Mesendoderm (in vitro differentiated cells): Measurements from ENCODE around the gene TESMIN.
A peak's percentile ranks its signal among the peaks of the same experiment; 100 is the strongest.

Experiments
- DNase-seq: peaks from one replicate; pipeline ENCODE4 v3.0.0; 2013
- H2AK5ac ChIP-seq: 2 replicates; pipeline ENCODE4 v1.6.1; 2013; ENCODE audit warnings: low read length, inconsistent platforms
- H2BK120ac ChIP-seq: 2 replicates; pipeline ENCODE4 v1.6.1; 2013; ENCODE audit warnings: low read depth, mild to moderate bottlenecking, low read length, moderate library complexity, mixed read lengths
- H2BK15ac ChIP-seq: replicated peaks from 2 replicates; pipeline ENCODE4 v1.6.1; 2013; ENCODE audit warnings: low read depth, mild to moderate bottlenecking, moderate library complexity
- H2BK5ac ChIP-seq: 2 replicates; pipeline ENCODE4 v1.6.1; 2013; ENCODE audit warnings: low read length, inconsistent platforms
- H3K18ac ChIP-seq: 2 replicates; pipeline ENCODE4 v1.6.1; 2013; ENCODE audit warnings: mild to moderate bottlenecking, low read length, mixed read lengths
- H3K23ac ChIP-seq: one replicate; pipeline ENCODE4 v1.6.1; 2013; ENCODE audit warnings: low read length
- H3K27ac ChIP-seq: 2 replicates; pipeline ENCODE4 v1.5.1; 2013; ENCODE audit warnings: low read depth, mild to moderate bottlenecking, inconsistent platforms, low read length, moderate library complexity
- H3K27me3 ChIP-seq: 2 replicates; pipeline ENCODE4 v1.6.1; 2013; ENCODE audit warnings: low read length, control low read depth, mild to moderate bottlenecking, inconsistent platforms; ENCODE audit not compliant: insufficient read depth, poor library complexity
- H3K36me3 ChIP-seq: 2 replicates; pipeline ENCODE4 v1.6.1; 2013; ENCODE audit warnings: low read length, inconsistent platforms; ENCODE audit not compliant: control insufficient read depth, insufficient read depth
- H3K4ac ChIP-seq: one replicate; pipeline ENCODE4 v1.6.1; 2013; ENCODE audit warnings: low read depth, mild to moderate bottlenecking, low read length, moderate library complexity
- H3K4me1 ChIP-seq: 2 replicates; pipeline ENCODE4 v1.6.1; 2013; ENCODE audit warnings: low read depth, low read length, inconsistent platforms; ENCODE audit not compliant: control insufficient read depth
- H3K4me2 ChIP-seq: 2 replicates; pipeline ENCODE4 v1.6.1; 2013; ENCODE audit warnings: low read length
- H3K4me3 ChIP-seq: 2 replicates; pipeline ENCODE4 v1.5.1; 2013; ENCODE audit warnings: mild to moderate bottlenecking, low read length
- H3K56ac ChIP-seq: one replicate; pipeline ENCODE4 v1.6.1; 2013; ENCODE audit warnings: low read length
- H3K79me1 ChIP-seq: 2 replicates; pipeline ENCODE4 v1.6.1; 2013; ENCODE audit warnings: low read length, inconsistent platforms
- H3K79me2 ChIP-seq: 2 replicates; pipeline ENCODE4 v1.6.1; 2013; ENCODE audit warnings: mild to moderate bottlenecking, low read length; ENCODE audit not compliant: control insufficient read depth, insufficient read depth
- H3K9ac ChIP-seq: 2 replicates; pipeline ENCODE4 v1.6.1; 2013; ENCODE audit warnings: low read length, inconsistent platforms
- H4K5ac ChIP-seq: one replicate; pipeline ENCODE4 v1.6.1; 2013; ENCODE audit warnings: low read length
- H4K8ac ChIP-seq: one replicate; pipeline ENCODE4 v1.6.1; 2013; ENCODE audit warnings: low read depth, mild to moderate bottlenecking, control low read depth, low read length, moderate library complexity
- WGBS: extraction: QIAGEN DNeasy Blood & Tissue Kit; methylation state at CpG from one replicate; pipeline ENCODE4 v1.1.7; 2013; ENCODE audit warnings: low lambda C conversion rate, missing lambda C conversion rate; ENCODE audit not compliant: insufficient coverage; ENCODE audit errors: extremely low coverage; 5-methylcytosine and 5-hydroxymethylcytosine counted together

TESMIN gene

GRCh38 chr11:68759991-68760390 lies 8.7 kb upstream of the TESMIN start:
- H2BK15ac ChIP-seq, result no peak overlapping the region
- no peak overlapping the region for H3K4ac ChIP-seq
- no peak for DNase-seq
- no peaks in the 10 kb centered on the region for H3K79me2 ChIP-seq
- no peak overlapping the region for H2BK120ac ChIP-seq
- no peak overlapping the region for H3K18ac ChIP-seq
- no CpG with 5 or more reads among the region's 15 CpGs for WGBS
- H3K27ac ChIP-seq, result no peak overlapping the region
- H2BK5ac ChIP-seq, result no peak overlapping the region
- no peak overlapping the region for H3K23ac ChIP-seq
- H4K5ac ChIP-seq, result no peak overlapping the region
- H2AK5ac ChIP-seq, result no peak overlapping the region
- no peaks in the 10 kb centered on the region for H3K27me3 ChIP-seq
- no peak overlapping the region for H3K4me2 ChIP-seq
- H3K36me3 ChIP-seq, result peaks cover 2% of the 10 kb centered on the region
- no peak overlapping the region for H3K4me3 ChIP-seq
- no peaks in the 10 kb centered on the region for H3K79me1 ChIP-seq
- no peak overlapping the region for H3K9ac ChIP-seq
- no peak overlapping the region for H3K56ac ChIP-seq
- H4K8ac ChIP-seq, result no peak overlapping the region
- no peaks in the 10 kb centered on the region for H3K4me1 ChIP-seq

- no peaks in the 10 kb centered on the region for H3K4me1 ChIP-seq
- no CpG with 5 or more reads among the region's 8 CpGs for WGBS
- H3K23ac ChIP-seq, result no peak overlapping the region
- H3K36me3 ChIP-seq, result peaks cover 2% of the 10 kb centered on the region
- no peak for DNase-seq
- no peak overlapping the region for H2BK15ac ChIP-seq
- no peak overlapping the region for H4K8ac ChIP-seq
- H3K4ac ChIP-seq, result no peak overlapping the region
- H2BK5ac ChIP-seq, result no peak overlapping the region
- H2BK120ac ChIP-seq, result no peak overlapping the region
- no peak overlapping the region for H3K27ac ChIP-seq
- no peak overlapping the region for H3K56ac ChIP-seq
- no peak overlapping the region for H3K9ac ChIP-seq
- no peaks in the 10 kb centered on the region for H3K27me3 ChIP-seq
- H3K79me2 ChIP-seq, result no peaks in the 10 kb centered on the region
- H3K18ac ChIP-seq, result no peak overlapping the region
- H4K5ac ChIP-seq, result no peak overlapping the region
- H3K4me2 ChIP-seq, result no peak overlapping the region
- no peak overlapping the region for H3K4me3 ChIP-seq
- no peaks in the 10 kb centered on the region for H3K79me1 ChIP-seq
- H2AK5ac ChIP-seq, result no peak overlapping the region
These were observed 6.4 kb upstream of the TESMIN start for GRCh38 chr11:68757711-68758110.

- H3K4me1 ChIP-seq, result no peaks in the 10 kb centered on the region
- H3K27me3 ChIP-seq, result no peaks in the 10 kb centered on the region
- no peak overlapping the region for H3K56ac ChIP-seq
- H3K4ac ChIP-seq, result no peak overlapping the region
- H3K79me2 ChIP-seq, result no peaks in the 10 kb centered on the region
- H3K4me2 ChIP-seq, result no peak overlapping the region
- no peak overlapping the region for H2AK5ac ChIP-seq
- H3K79me1 ChIP-seq, result no peaks in the 10 kb centered on the region
- peaks cover under 1% of the 10 kb centered on the region for H3K36me3 ChIP-seq
- no peak overlapping the region for H2BK15ac ChIP-seq
- no CpG with 5 or more reads among the region's 12 CpGs for WGBS
- no peak overlapping the region for H3K18ac ChIP-seq
- no peak overlapping the region for H2BK5ac ChIP-seq
- H3K4me3 ChIP-seq, result no peak overlapping the region
- H2BK120ac ChIP-seq, result no peak overlapping the region
- H4K5ac ChIP-seq, result no peak overlapping the region
- H3K23ac ChIP-seq, result no peak overlapping the region
- H3K27ac ChIP-seq, result no peak overlapping the region
- H4K8ac ChIP-seq, result no peak overlapping the region
- no peak overlapping the region for H3K9ac ChIP-seq
- no peak for DNase-seq
These were observed 4.9 kb upstream of the TESMIN start for GRCh38 chr11:68756171-68756766.

GRCh38 chr11:68753300-68753699 lies 2.0 kb upstream of the TESMIN start:
- no peak overlapping the region for H3K4ac ChIP-seq
- H2AK5ac ChIP-seq, result no peak overlapping the region
- H4K8ac ChIP-seq, result no peak overlapping the region
- WGBS, result no CpG with 5 or more reads among the region's 9 CpGs
- H2BK120ac ChIP-seq, result no peak overlapping the region
- no peaks in the 10 kb centered on the region for H3K36me3 ChIP-seq
- no peaks in the 10 kb centered on the region for H3K27me3 ChIP-seq
- no peak overlapping the region for H3K9ac ChIP-seq
- no peak overlapping the region for H3K27ac ChIP-seq
- H3K79me2 ChIP-seq, result peaks cover 2% of the 10 kb centered on the region
- peaks cover 4% of the 10 kb centered on the region for H3K4me1 ChIP-seq
- H3K79me1 ChIP-seq, result no peaks in the 10 kb centered on the region
- H3K4me3 ChIP-seq, result no peak overlapping the region
- no peak for DNase-seq
- H3K18ac ChIP-seq, result no peak overlapping the region
- H2BK5ac ChIP-seq, result no peak overlapping the region
- no peak overlapping the region for H3K23ac ChIP-seq
- no peak overlapping the region for H2BK15ac ChIP-seq
- H3K56ac ChIP-seq, result no peak overlapping the region
- H3K4me2 ChIP-seq, result no peak overlapping the region
- H4K5ac ChIP-seq, result no peak overlapping the region

GRCh38 chr11:68751004-68751325 lies 355 bp downstream of the TESMIN start:
- no CpG with 5 or more reads among the region's 22 CpGs for WGBS

More at GRCh38 chr11:68751004-68751325, 355 bp downstream of the TESMIN start:
- no peak for DNase-seq
- peaks cover 4% of the 10 kb centered on the region for H3K79me2 ChIP-seq
- no peaks in the 10 kb centered on the region for H3K36me3 ChIP-seq
- H3K56ac ChIP-seq, result peak overlapping the region; percentile 88
- H3K4me2 ChIP-seq, result no peak overlapping the region
- H3K4me1 ChIP-seq, result peaks cover 4% of the 10 kb centered on the region
- H2BK15ac ChIP-seq, result no peak overlapping the region
- no peak overlapping the region for H3K23ac ChIP-seq
- H3K18ac ChIP-seq, result peak overlapping the region; percentile 92
- H3K9ac ChIP-seq, result peak overlapping the region; percentile 62
- no peak overlapping the region for H2BK5ac ChIP-seq
- H3K27ac ChIP-seq, result peak overlapping the region; percentile 60
- H3K4ac ChIP-seq, result peak overlapping the region; percentile 98
- no peaks in the 10 kb centered on the region for H3K79me1 ChIP-seq
- H3K4me3 ChIP-seq, result no peak overlapping the region
- no peak overlapping the region for H4K8ac ChIP-seq
- no peak overlapping the region for H2AK5ac ChIP-seq
- H4K5ac ChIP-seq, result no peak overlapping the region
- H3K27me3 ChIP-seq, result no peaks in the 10 kb centered on the region
- peak overlapping the region; percentile 84 for H2BK120ac ChIP-seq
